K562 (cell line): ENCODE results near the gene TMEM242. TPM values are rescaled to one million over a fixed set of nuclear protein-coding genes. Genes with fewer than 3 reads are reported as not detected.

Experiments
- BHLHE40 ChIP-seq: IDR thresholded peaks from 2 replicates; pipeline ENCODE4 v1.6.1; 2011; ENCODE audit warnings: low read length, improper control_type of control experiment
- ELF4 ChIP-seq: fragments of 450-650 bp; formaldehyde crosslinking; IDR thresholded peaks from 2 replicates; pipeline ENCODE4 v1.4.0; 2022; ENCODE audit warnings: missing genetic modification characterization
- IRF2 ChIP-seq: sonication (generic); formaldehyde crosslinking; IDR thresholded peaks from 2 replicates; pipeline ENCODE4 v1.8.1; 2022; ENCODE audit warnings: mild to moderate bottlenecking, missing genetic modification reagents
- LARP7 ChIP-seq: fragments of 450-650 bp; IDR thresholded peaks from 2 replicates; pipeline ENCODE4 v1.6.1; 2016
- NR2C1 ChIP-seq, 2 experiments: fragments of 450-650 bp; IDR thresholded peaks; 2 replicates each; pipeline ENCODE4 v1.6.1; 2017; ENCODE audit warnings: mild to moderate bottlenecking in 2 of 2, antibody characterized with exemption in 1 of 2, inconsistent platforms in 1 of 2, missing compliant biosample characterization in 1 of 2, missing genetic modification characterization in 1 of 2
- PCBP1 ChIP-seq: fragments of 200-400 bp; formaldehyde crosslinking; IDR thresholded peaks from 2 replicates; pipeline ENCODE4 v1.6.1; 2018; ENCODE audit warnings: mild to moderate bottlenecking, low read depth, low read length; ENCODE audit not compliant: poor library complexity, severe bottlenecking
- PHF20 ChIP-seq: fragments of 450-650 bp; IDR thresholded peaks from 2 replicates; pipeline ENCODE4 v1.6.1; 2018; ENCODE audit not compliant: partially characterized antibody
- SETDB1 ChIP-seq: IDR thresholded peaks from one replicate; pipeline ENCODE4 v1.6.1; 2012; ENCODE audit warnings: low read length, control low read depth, inconsistent platforms
- TEAD2 ChIP-seq: fragments of 450-650 bp; IDR thresholded peaks from 2 replicates; pipeline ENCODE4 v1.6.1; 2016; ENCODE audit warnings: missing genetic modification characterization, control low read depth, missing compliant biosample characterization
- TRIM24 ChIP-seq, 2 experiments: fragments of 450-650 bp; IDR thresholded peaks; 2 replicates each; pipeline ENCODE4 v1.6.1; 2016
- ZFP36 ChIP-seq: fragments of 150-350 bp; IDR thresholded peaks from 2 replicates; pipeline ENCODE4 v1.6.1; 2018; ENCODE audit warnings: low read length, low read depth; ENCODE audit not compliant: partially characterized antibody
- ZNF175 ChIP-seq: fragments of 200-800 bp; sonication (Bioruptor generic); IDR thresholded peaks from 2 replicates; pipeline ENCODE4 v1.6.1; 2016; ENCODE audit warnings: low read depth, mild to moderate bottlenecking, missing genetic modification characterization, missing compliant biosample characterization
- ZNF212 ChIP-seq: fragments of 450-650 bp; formaldehyde crosslinking; IDR thresholded peaks from 2 replicates; pipeline ENCODE4 v1.4.0; 2020; ENCODE audit warnings: mild to moderate bottlenecking
- ZNF507 ChIP-seq: conservative IDR thresholded peaks from 2 replicates; pipeline ENCODE4 v1.6.1; 2017; ENCODE audit warnings: missing genetic modification characterization, missing compliant biosample characterization
- ZNF586 ChIP-seq: fragments of 450-650 bp; formaldehyde crosslinking; conservative IDR thresholded peaks from 2 replicates; pipeline ENCODE4 v1.4.0; 2020; ENCODE audit warnings: mild to moderate bottlenecking, moderate library complexity
- polyA plus RNA-seq, 8 experiments: library from polyadenylated mRNA; depleted of rRNA in 4 of 8; stranded (reverse) in 5 of 8; unstranded in 3 of 8; fragments of >200 nt; fragmentation: Nextera tagmentation in 2 of 8; fragmentation: Illumina TruSeq in 1 of 8; extraction: Ambion mirVana in 2 of 8; extraction: Trizol in 1 of 8; gene quantifications; 2 replicates each; pipeline versions ENCODE4 v1.2.1 to v1.2.3, GENCODE V29; 2011 to 2014; ENCODE audit warnings: inconsistent platforms in 1 of 8, missing spikeins in 1 of 8
- total RNA-seq, 7 experiments: library from RNA; depleted of rRNA in 6 of 7; stranded (reverse); fragments of >200 nt in 6 of 7; fragmentation: Illumina TruSeq in 2 of 7; extraction: Trizol in 2 of 7; gene quantifications; 2 replicates each; pipeline versions ENCODE4 v1.2.1 to v1.2.3, GENCODE V29; 2011 to 2021; ENCODE audit warnings: low replicate concordance in 1 of 7
- TF ChIP-seq, protein P1 (sequence below): sonication (generic); formaldehyde crosslinking; IDR thresholded peaks from 2 replicates; pipeline ENCODE4 v1.8.1; 2023; ENCODE audit warnings: mild to moderate bottlenecking, missing genetic modification reagents, moderate library complexity
- TF ChIP-seq, protein P2 (sequence below): fragments of 450-650 bp; formaldehyde crosslinking; IDR thresholded peaks from 2 replicates; pipeline ENCODE4 v1.4.0; 2022; ENCODE audit warnings: missing genetic modification characterization
- TF ChIP-seq, protein P3 (sequence below), 2 experiments: fragments of 450-650 bp; formaldehyde crosslinking in 1 of 2; IDR thresholded peaks; 2 replicates each; pipeline versions ENCODE4 v1.4.0 to v1.6.1; 2014 to 2020; ENCODE audit warnings: mild to moderate bottlenecking in 2 of 2, borderline replicate concordance in 1 of 2, low read depth in 1 of 2

The TMEM242 gene
- total and polyA plus RNA-seq, 9 of the 15 experiments (the other 6 are each of a cell fraction or from before 2014, with no cell fraction given), result 9.5 to 35.3 (median 16.5) TPM

DNA sequence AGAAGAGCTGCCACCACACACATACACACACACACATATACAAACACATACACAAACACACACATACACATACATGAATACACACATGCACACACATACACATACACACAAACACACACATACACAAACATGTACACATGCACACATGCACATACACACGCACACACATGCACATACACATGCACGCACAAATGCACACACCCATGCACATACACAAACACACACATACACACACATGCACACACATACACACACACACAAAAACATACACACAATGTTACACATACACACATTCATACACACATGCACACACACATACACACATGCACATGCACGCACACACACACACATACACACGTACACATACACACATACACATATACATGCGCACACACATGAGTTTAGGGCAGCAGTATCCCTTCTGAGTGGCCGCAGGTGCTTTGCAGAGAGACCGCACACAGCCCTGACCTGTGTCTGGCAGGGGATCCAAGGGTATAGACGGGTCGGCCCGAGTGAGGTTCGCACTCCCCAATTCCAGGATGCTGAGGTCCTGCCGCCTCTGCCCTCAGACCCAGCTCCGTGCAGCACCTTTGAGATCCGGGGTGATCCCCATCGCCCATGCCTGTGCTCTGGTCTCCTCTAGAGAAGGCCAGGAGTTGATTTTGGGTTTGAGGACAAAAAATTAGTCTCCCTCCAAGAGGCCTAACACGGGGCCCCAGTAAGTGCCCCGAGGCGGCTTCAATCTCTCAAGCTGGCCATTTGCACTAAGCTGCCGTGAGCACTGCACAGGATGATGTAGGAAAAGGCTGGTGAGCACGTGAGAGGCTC, 56.8 kb downstream of the TMEM242 start (continued):
- TF ChIP-seq, protein P1, sequence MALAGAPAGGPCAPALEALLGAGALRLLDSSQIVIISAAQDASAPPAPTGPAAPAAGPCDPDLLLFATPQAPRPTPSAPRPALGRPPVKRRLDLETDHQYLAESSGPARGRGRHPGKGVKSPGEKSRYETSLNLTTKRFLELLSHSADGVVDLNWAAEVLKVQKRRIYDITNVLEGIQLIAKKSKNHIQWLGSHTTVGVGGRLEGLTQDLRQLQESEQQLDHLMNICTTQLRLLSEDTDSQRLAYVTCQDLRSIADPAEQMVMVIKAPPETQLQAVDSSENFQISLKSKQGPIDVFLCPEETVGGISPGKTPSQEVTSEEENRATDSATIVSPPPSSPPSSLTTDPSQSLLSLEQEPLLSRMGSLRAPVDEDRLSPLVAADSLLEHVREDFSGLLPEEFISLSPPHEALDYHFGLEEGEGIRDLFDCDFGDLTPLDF (CRISPR knock-in tag), result no peak
- TF ChIP-seq IRF2 (CRISPR knock-in tag), result no peak
- TF ChIP-seq, protein P2, sequence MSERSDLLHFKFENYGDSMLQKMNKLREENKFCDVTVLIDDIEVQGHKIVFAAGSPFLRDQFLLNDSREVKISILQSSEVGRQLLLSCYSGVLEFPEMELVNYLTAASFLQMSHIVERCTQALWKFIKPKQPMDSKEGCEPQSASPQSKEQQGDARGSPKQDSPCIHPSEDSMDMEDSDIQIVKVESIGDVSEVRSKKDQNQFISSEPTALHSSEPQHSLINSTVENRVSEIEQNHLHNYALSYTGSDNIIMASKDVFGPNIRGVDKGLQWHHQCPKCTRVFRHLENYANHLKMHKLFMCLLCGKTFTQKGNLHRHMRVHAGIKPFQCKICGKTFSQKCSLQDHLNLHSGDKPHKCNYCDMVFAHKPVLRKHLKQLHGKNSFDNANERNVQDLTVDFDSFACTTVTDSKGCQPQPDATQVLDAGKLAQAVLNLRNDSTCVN (CRISPR knock-in tag), result peak; percentile 91
- peak; percentile 41 to 52; a peak in 2 of 4 replicates for TF ChIP-seq TRIM24 (IDR thresholded peaks at IDR 0.05)
- TF ChIP-seq ZNF507 (tag), result no peak
- no peak for TF ChIP-seq ZNF586 (CRISPR knock-in tag)
- TF ChIP-seq BHLHE40, result peak; percentile 28; the same call in 1 of the 2 replicates
- TF ChIP-seq SETDB1, result no peak
- peak; percentile 73; the same call in 1 of the 2 replicates for TF ChIP-seq LARP7
- TF ChIP-seq PCBP1, result no peak
- TF ChIP-seq ZNF175 (CRISPR knock-in tag), result no peak
- no peak for TF ChIP-seq ZNF212
- peak; percentile 50 for TF ChIP-seq PHF20
- 0 out of 2 replicates have a peak, but pooled peaks have one; percentile 13 for TF ChIP-seq NR2C1 (IDR thresholded peaks at IDR 0.05)
- TF ChIP-seq NR2C1 (tag; IDR thresholded peaks at IDR 0.05), result no peak
- TF ChIP-seq, protein P3, sequence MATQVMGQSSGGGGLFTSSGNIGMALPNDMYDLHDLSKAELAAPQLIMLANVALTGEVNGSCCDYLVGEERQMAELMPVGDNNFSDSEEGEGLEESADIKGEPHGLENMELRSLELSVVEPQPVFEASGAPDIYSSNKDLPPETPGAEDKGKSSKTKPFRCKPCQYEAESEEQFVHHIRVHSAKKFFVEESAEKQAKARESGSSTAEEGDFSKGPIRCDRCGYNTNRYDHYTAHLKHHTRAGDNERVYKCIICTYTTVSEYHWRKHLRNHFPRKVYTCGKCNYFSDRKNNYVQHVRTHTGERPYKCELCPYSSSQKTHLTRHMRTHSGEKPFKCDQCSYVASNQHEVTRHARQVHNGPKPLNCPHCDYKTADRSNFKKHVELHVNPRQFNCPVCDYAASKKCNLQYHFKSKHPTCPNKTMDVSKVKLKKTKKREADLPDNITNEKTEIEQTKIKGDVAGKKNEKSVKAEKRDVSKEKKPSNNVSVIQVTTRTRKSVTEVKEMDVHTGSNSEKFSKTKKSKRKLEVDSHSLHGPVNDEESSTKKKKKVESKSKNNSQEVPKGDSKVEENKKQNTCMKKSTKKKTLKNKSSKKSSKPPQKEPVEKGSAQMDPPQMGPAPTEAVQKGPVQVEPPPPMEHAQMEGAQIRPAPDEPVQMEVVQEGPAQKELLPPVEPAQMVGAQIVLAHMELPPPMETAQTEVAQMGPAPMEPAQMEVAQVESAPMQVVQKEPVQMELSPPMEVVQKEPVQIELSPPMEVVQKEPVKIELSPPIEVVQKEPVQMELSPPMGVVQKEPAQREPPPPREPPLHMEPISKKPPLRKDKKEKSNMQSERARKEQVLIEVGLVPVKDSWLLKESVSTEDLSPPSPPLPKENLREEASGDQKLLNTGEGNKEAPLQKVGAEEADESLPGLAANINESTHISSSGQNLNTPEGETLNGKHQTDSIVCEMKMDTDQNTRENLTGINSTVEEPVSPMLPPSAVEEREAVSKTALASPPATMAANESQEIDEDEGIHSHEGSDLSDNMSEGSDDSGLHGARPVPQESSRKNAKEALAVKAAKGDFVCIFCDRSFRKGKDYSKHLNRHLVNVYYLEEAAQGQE (IDR thresholded peaks at IDR 0.05; ENCODE audit: borderline replicate concordance), result no peak
- TF ChIP-seq, protein P3 (CRISPR knock-in tag; IDR thresholded peaks at IDR 0.05; ENCODE audit: low read depth), result no peak
- TF ChIP-seq TEAD2 (tag), result no peak
- no peak for TF ChIP-seq ZFP36
- peak; percentile 87 for TF ChIP-seq ELF4 (CRISPR knock-in tag)
